B cell (primary cell): ENCODE data around the gene ZEB1.

Experiments used
- CTCF ChIP-seq: fragments of 200-600 bp; IDR thresholded peaks from one replicate; pipeline ENCODE4 v1.8.0; 2022; ENCODE audit warnings: antibody characterized with exemption, mild to moderate bottlenecking
- EZH2 ChIP-seq: IDR thresholded peaks from 2 replicates; pipeline ENCODE4 v1.6.1; 2012; ENCODE audit warnings: borderline replicate concordance, low read depth, mild to moderate bottlenecking, moderate library complexity, low read length; ENCODE audit not compliant: insufficient read depth, poor library complexity, severe bottlenecking

GRCh38 chr10:31401287-31401686, 82.3 kb downstream of the ZEB1 start:
- TF ChIP-seq CTCF, result no peak
- TF ChIP-seq EZH2, result no peak
